Activated CD8-positive, alpha-beta memory T cell treated with anti-CD3 and anti-CD28 coated beads, Interleukin-2, amount 10 ng/mL, durations not matched to agents 7 days and 5 days (primary cell): ENCODE results near the gene OR6T1. TPM values are rescaled to one million over a fixed set of nuclear protein-coding genes. Genes with fewer than 3 reads are reported as not detected.

Source experiments
- ATAC-seq: fragments of 150-1000 bp; cut with Tn5 transposase; one replicate; pipeline ENCODE4 v1.10.0; 2021; ENCODE audit warnings: moderate library complexity
- CTCF ChIA-PET: fragments of 350-600 bp; sonication (Branson Sonifier 250); formaldehyde crosslinking; loops from one replicate; lab custom pipeline; 2021; ENCODE audit warnings: antibody characterized with exemption; lab: Charles Lee
- DNase-seq: peaks from one replicate; pipeline ENCODE4 v3.0.0-alpha.2; 2020
- H3K27ac Mint-ChIP-seq: one replicate; pipeline ENCODE4 v1.8.0; 2021; ENCODE audit warnings: mild to moderate bottlenecking, mixed read lengths
- H3K27me3 Mint-ChIP-seq: one replicate; pipeline ENCODE4 v1.8.0; 2021; ENCODE audit warnings: mixed read lengths
- H3K36me3 Mint-ChIP-seq: one replicate; pipeline ENCODE4 v1.8.0; 2021; ENCODE audit warnings: mild to moderate bottlenecking, mixed read lengths
- H3K4me1 Mint-ChIP-seq: one replicate; pipeline ENCODE4 v1.8.0; 2021; ENCODE audit warnings: mixed read lengths
- H3K4me3 Mint-ChIP-seq: one replicate; pipeline ENCODE4 v1.8.0; 2021; ENCODE audit warnings: mild to moderate bottlenecking, moderate library complexity, mixed read lengths
- H3K9me3 Mint-ChIP-seq: one replicate; pipeline ENCODE4 v1.8.0; 2022; ENCODE audit warnings: low read depth, mixed read lengths
- total RNA-seq, 2 experiments: library from RNA; stranded (reverse); gene quantifications; one replicate each; pipeline ENCODE4 v1.2.3, GENCODE V29; 2021

Gene OR6T1
- total RNA-seq: not detected

GRCh38 chr11:123943738-123944137, at the start of gene OR6T1:
OR6T1 (minus strand) TSS chr11:123943838; CDS start chr11:123943838, 0 bp downstream.
- H3K4me1 Mint-ChIP-seq: no peaks in the 10 kb centered on the region

GRCh38 chr11:123979311-123979710, 35.7 kb upstream of the OR6T1 start:
- H3K4me1 Mint-ChIP-seq: peaks cover 6% of the 10 kb centered on the region
- H3K4me3 Mint-ChIP-seq: no peak overlapping the region
- no peaks in the 10 kb centered on the region for H3K9me3 Mint-ChIP-seq
- CTCF ChIA-PET: no interaction called here
- H3K36me3 Mint-ChIP-seq: no peaks in the 10 kb centered on the region
- DNase-seq: no peak
- H3K27me3 Mint-ChIP-seq: peaks cover 3% of the 10 kb centered on the region
- no peak for ATAC-seq
- H3K27ac Mint-ChIP-seq: no peak overlapping the region

More at GRCh38 chr11:123943738-123944137, at the start of gene OR6T1:
- no peak within 1 kb of the TSS for H3K27ac Mint-ChIP-seq
- H3K9me3 Mint-ChIP-seq: peaks cover 2% of the 10 kb centered on the region
- H3K27me3 Mint-ChIP-seq: no peaks in the 10 kb centered on the region
- DNase-seq: no peak
- CTCF ChIA-PET: no interaction called here
- H3K36me3 Mint-ChIP-seq: no peaks in the 10 kb centered on the region
- no peak for ATAC-seq
- H3K4me3 Mint-ChIP-seq: no peak within 1 kb of the TSS

GRCh38 chr11:123977731-123978347, 34.2 kb upstream of the OR6T1 start, which contains the start of gene OR10S1:
OR10S1 (minus strand) TSS chr11:123977781; CDS start chr11:123977664, 117 bp downstream.
- no peak within 1 kb of the TSS for H3K4me3 Mint-ChIP-seq
- H3K4me1 Mint-ChIP-seq: peaks cover 6% of the 10 kb centered on the region
- CTCF ChIA-PET: no interaction called here
- ATAC-seq: no peak
- H3K9me3 Mint-ChIP-seq: no peaks in the 10 kb centered on the region
- DNase-seq: no peak
- H3K27ac Mint-ChIP-seq: no peak within 1 kb of the TSS
- H3K27me3 Mint-ChIP-seq: peaks cover 3% of the 10 kb centered on the region
- H3K36me3 Mint-ChIP-seq: no peaks in the 10 kb centered on the region

GRCh38 chr11:123976770-123977560, 33.3 kb upstream of the OR6T1 start:
- CTCF ChIA-PET: no interaction called here
- ATAC-seq: no peak
- Mint-ChIP-seq H3K4me1 (peaks cover 6% of the 10 kb centered on the region), H3K4me3 (no peak overlapping the region), H3K27me3 (peaks cover 3% of the 10 kb centered on the region), H3K27ac (no peak overlapping the region), H3K36me3 (no peaks in the 10 kb centered on the region), H3K9me3 (no peaks in the 10 kb centered on the region)
- DNase-seq: no peak

GRCh38 chr11:123973816-123974215, 30.2 kb upstream of the OR6T1 start:
- DNase-seq (no peak), ATAC-seq (no peak)
- Mint-ChIP-seq H3K4me3 (no peak overlapping the region), H3K27ac (no peak overlapping the region), H3K9me3 (no peaks in the 10 kb centered on the region), H3K4me1 (peaks cover 6% of the 10 kb centered on the region), H3K27me3 (peaks cover 3% of the 10 kb centered on the region), H3K36me3 (no peaks in the 10 kb centered on the region)
- CTCF ChIA-PET: no interaction called here

- Mint-ChIP-seq H3K4me1 (no peaks in the 10 kb centered on the region), H3K27ac (no peak overlapping the region), H3K4me3 (no peak overlapping the region), H3K9me3 (no peaks in the 10 kb centered on the region), H3K36me3 (no peaks in the 10 kb centered on the region), H3K27me3 (no peaks in the 10 kb centered on the region)
- ATAC-seq (no peak), DNase-seq (no peak)
- CTCF ChIA-PET: no interaction called here
Measured at GRCh38 chr11:123956752-123957151, 13.1 kb upstream of the OR6T1 start.

GRCh38 chr11:123945132-123945531, 1.5 kb upstream of the OR6T1 start:
- CTCF ChIA-PET: no interaction called here
- Mint-ChIP-seq H3K4me3 (no peak overlapping the region), H3K27me3 (no peaks in the 10 kb centered on the region), H3K4me1 (no peaks in the 10 kb centered on the region), H3K36me3 (no peaks in the 10 kb centered on the region), H3K27ac (no peak overlapping the region), H3K9me3 (no peaks in the 10 kb centered on the region)
- no peak for ATAC-seq
- no peak for DNase-seq

- Mint-ChIP-seq H3K27ac (no peak overlapping the region), H3K4me1 (no peaks in the 10 kb centered on the region), H3K4me3 (no peak overlapping the region), H3K36me3 (no peaks in the 10 kb centered on the region), H3K9me3 (peaks cover 2% of the 10 kb centered on the region), H3K27me3 (no peaks in the 10 kb centered on the region)
- DNase-seq (no peak), ATAC-seq (no peak)
- CTCF ChIA-PET: no interaction called here
Measured at GRCh38 chr11:123942413-123942812, 1.2 kb downstream of the OR6T1 start.

- no peaks in the 10 kb centered on the region for H3K27me3 Mint-ChIP-seq
- no peaks in the 10 kb centered on the region for H3K36me3 Mint-ChIP-seq
- no peaks in the 10 kb centered on the region for H3K4me1 Mint-ChIP-seq
- ATAC-seq (no peak), DNase-seq (no peak)
- H3K9me3 Mint-ChIP-seq: peaks cover 2% of the 10 kb centered on the region
- CTCF ChIA-PET: no interaction called here
- H3K27ac Mint-ChIP-seq: no peak within 1 kb of the TSS
- no peak within 1 kb of the TSS for H3K4me3 Mint-ChIP-seq
Measured at GRCh38 chr11:123939317-123939716, 4.3 kb downstream of the OR6T1 start, which contains the start of gene OR4D5. OR4D5 (plus strand) TSS chr11:123939617; CDS start chr11:123939617, 0 bp downstream.

- H3K27me3 Mint-ChIP-seq: no peaks in the 10 kb centered on the region
- H3K9me3 Mint-ChIP-seq: no peaks in the 10 kb centered on the region
- CTCF ChIA-PET: no interaction called here
Measured at GRCh38 chr11:123924027-123924426, 19.6 kb downstream of the OR6T1 start.

GRCh38 chr11:123920943-123921342, 22.7 kb downstream of the OR6T1 start:
- H3K27me3 Mint-ChIP-seq: no peaks in the 10 kb centered on the region
- H3K36me3 Mint-ChIP-seq: no peaks in the 10 kb centered on the region
- no peaks in the 10 kb centered on the region for H3K9me3 Mint-ChIP-seq
- ATAC-seq (no peak), DNase-seq (no peak)
- CTCF ChIA-PET: no interaction called here
- H3K4me1 Mint-ChIP-seq: no peaks in the 10 kb centered on the region
- H3K27ac Mint-ChIP-seq: no peak overlapping the region
- no peak overlapping the region for H3K4me3 Mint-ChIP-seq

More at GRCh38 chr11:123924027-123924426, 19.6 kb downstream of the OR6T1 start:
- H3K4me1 Mint-ChIP-seq: no peaks in the 10 kb centered on the region
- no peak for ATAC-seq
- no peaks in the 10 kb centered on the region for H3K36me3 Mint-ChIP-seq
- no peak overlapping the region for H3K4me3 Mint-ChIP-seq
- no peak overlapping the region for H3K27ac Mint-ChIP-seq
- DNase-seq: no peak

- H3K9me3 Mint-ChIP-seq: no peaks in the 10 kb centered on the region
- no peak for ATAC-seq
- H3K27ac Mint-ChIP-seq: no peak overlapping the region
- DNase-seq: no peak
- CTCF ChIA-PET: no interaction called here
- H3K36me3 Mint-ChIP-seq: no peaks in the 10 kb centered on the region
- peaks cover 6% of the 10 kb centered on the region for H3K4me1 Mint-ChIP-seq
- H3K27me3 Mint-ChIP-seq: peaks cover 16% of the 10 kb centered on the region
- no peak overlapping the region for H3K4me3 Mint-ChIP-seq
Measured at GRCh38 chr11:123905826-123906225, 37.8 kb downstream of the OR6T1 start.

- H3K27ac Mint-ChIP-seq: no peak overlapping the region
- no peak for ATAC-seq
- H3K9me3 Mint-ChIP-seq: no peaks in the 10 kb centered on the region
- peaks cover 6% of the 10 kb centered on the region for H3K4me1 Mint-ChIP-seq
- no peak for DNase-seq
- H3K4me3 Mint-ChIP-seq: no peak overlapping the region
- no peaks in the 10 kb centered on the region for H3K36me3 Mint-ChIP-seq
- peaks cover 16% of the 10 kb centered on the region for H3K27me3 Mint-ChIP-seq
- CTCF ChIA-PET: no interaction called here
Measured at GRCh38 chr11:123904932-123905331, 38.7 kb downstream of the OR6T1 start.

GRCh38 chr11:123903932-123904331, 39.7 kb downstream of the OR6T1 start:
- ATAC-seq (no peak), DNase-seq (no peak)
- H3K36me3 Mint-ChIP-seq: no peaks in the 10 kb centered on the region
- no peaks in the 10 kb centered on the region for H3K9me3 Mint-ChIP-seq
- no peak overlapping the region for H3K27ac Mint-ChIP-seq
- H3K27me3 Mint-ChIP-seq: peaks cover 13% of the 10 kb centered on the region
- H3K4me1 Mint-ChIP-seq: peaks cover 6% of the 10 kb centered on the region
- H3K4me3 Mint-ChIP-seq: no peak overlapping the region
- CTCF ChIA-PET: no interaction called here
